Activated naive CD4-positive, alpha-beta T cell treated with Interleukin-2 at 50 U/mL for 16 hours (primary cell): ENCODE data around the gene PPP1R3F.
"Not testable (repeated sequence)": the region's sequence is repeated elsewhere in the genome, so short reads cannot be mapped to it uniquely, and the experiment has no call there.

Source experiments
- DNase-seq: peaks from one replicate; pipeline ENCODE4 v3.0.0-alpha.2; 2020

PPP1R3F gene

GRCh38 chrX:49276207-49276606, 6.6 kb downstream of the PPP1R3F start:
- DNase-seq = no peak

- peak; percentile 38 for DNase-seq
Measured at GRCh38 chrX:49276671-49277534, 7.3 kb downstream of the PPP1R3F start.

- DNase-seq = no peak
Measured at GRCh38 chrX:49277535-49277830, 7.9 kb downstream of the PPP1R3F start.

- DNase-seq = no peak
Measured at GRCh38 chrX:49278081-49278480, 8.5 kb downstream of the PPP1R3F start.

- DNase-seq = no peak
Measured at GRCh38 chrX:49282647-49283011, 13.0 kb downstream of the PPP1R3F start.

GRCh38 chrX:49284212-49284611, 14.6 kb downstream of the PPP1R3F start:
- DNase-seq = no peak

GRCh38 chrX:49286136-49286535, 16.5 kb downstream of the PPP1R3F start:
- no peak for DNase-seq

GRCh38 chrX:49286581-49286980, 17.0 kb downstream of the PPP1R3F start:
- no peak for DNase-seq

- no peak for DNase-seq
Measured at GRCh38 chrX:49287665-49288064, 18.1 kb downstream of the PPP1R3F start.

GRCh38 chrX:49290215-49290614, 20.6 kb downstream of the PPP1R3F start:
- no peak for DNase-seq

GRCh38 chrX:49291615-49292337, 22.2 kb downstream of the PPP1R3F start:
- DNase-seq = peak; percentile 71

GRCh38 chrX:49292400-49293362, 23.1 kb downstream of the PPP1R3F start:
- DNase-seq = no peak

GRCh38 chrX:49299293-49299692, 29.7 kb downstream of the PPP1R3F start:
- DNase-seq = not testable (repeated sequence)

- no peak for DNase-seq
Measured at GRCh38 chrX:49300703-49301102, 31.1 kb downstream of the PPP1R3F start.

- DNase-seq = no peak
Measured at GRCh38 chrX:49303346-49303745, 33.8 kb downstream of the PPP1R3F start, which contains the start of gene GAGE10. Gene GAGE10, plus strand, starts transcription at chrX:49303646. Its CDS starts 1,214 bp downstream, at chrX:49304860.

- not testable (repeated sequence) for DNase-seq
Measured at GRCh38 chrX:49307775-49308174, 38.2 kb downstream of the PPP1R3F start.

GRCh38 chrX:49308604-49309269, 39.1 kb downstream of the PPP1R3F start:
- peak; percentile 7 for DNase-seq

GRCh38 chrX:49309401-49309981, 39.9 kb downstream of the PPP1R3F start:
- DNase-seq = no peak

GRCh38 chrX:49310371-49310770, 40.8 kb downstream of the PPP1R3F start:
- no peak for DNase-seq

GRCh38 chrX:49312176-49312575, 42.6 kb downstream of the PPP1R3F start:
- no peak for DNase-seq

GRCh38 chrX:49316085-49316484, 46.5 kb downstream of the PPP1R3F start:
- no peak for DNase-seq

GRCh38 chrX:49321737-49322136, 52.1 kb downstream of the PPP1R3F start, which contains the start of gene GAGE12J:
Gene GAGE12J, plus strand, starts transcription at chrX:49322037. Its CDS starts 1,157 bp downstream, at chrX:49323194.
- DNase-seq = not testable (repeated sequence)
